ENCODE results near the gene TJP3.

DNA sequence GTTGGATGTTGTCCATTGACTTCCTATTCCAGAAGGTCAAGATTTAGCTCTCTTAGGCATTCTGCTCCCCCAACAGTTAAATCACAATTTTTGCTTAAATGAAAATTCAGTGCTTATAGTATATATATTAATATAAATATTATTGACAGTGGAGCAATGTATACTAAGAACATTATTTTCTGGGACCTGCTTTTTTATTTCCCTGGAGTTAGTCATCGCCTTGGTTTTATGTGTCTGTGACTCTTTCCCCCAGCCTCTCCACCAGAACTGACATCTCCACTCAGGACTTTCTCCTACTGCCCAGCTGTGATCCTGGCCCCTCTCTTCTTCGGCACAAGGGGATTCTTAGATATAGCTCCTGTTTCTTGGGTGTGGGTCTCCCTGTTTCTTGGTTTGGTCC, 88.2 kb downstream of the TJP3 start:
- TF ChIP-seq, protein P1, sequence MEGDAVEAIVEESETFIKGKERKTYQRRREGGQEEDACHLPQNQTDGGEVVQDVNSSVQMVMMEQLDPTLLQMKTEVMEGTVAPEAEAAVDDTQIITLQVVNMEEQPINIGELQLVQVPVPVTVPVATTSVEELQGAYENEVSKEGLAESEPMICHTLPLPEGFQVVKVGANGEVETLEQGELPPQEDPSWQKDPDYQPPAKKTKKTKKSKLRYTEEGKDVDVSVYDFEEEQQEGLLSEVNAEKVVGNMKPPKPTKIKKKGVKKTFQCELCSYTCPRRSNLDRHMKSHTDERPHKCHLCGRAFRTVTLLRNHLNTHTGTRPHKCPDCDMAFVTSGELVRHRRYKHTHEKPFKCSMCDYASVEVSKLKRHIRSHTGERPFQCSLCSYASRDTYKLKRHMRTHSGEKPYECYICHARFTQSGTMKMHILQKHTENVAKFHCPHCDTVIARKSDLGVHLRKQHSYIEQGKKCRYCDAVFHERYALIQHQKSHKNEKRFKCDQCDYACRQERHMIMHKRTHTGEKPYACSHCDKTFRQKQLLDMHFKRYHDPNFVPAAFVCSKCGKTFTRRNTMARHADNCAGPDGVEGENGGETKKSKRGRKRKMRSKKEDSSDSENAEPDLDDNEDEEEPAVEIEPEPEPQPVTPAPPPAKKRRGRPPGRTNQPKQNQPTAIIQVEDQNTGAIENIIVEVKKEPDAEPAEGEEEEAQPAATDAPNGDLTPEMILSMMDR (IDR thresholded peaks at IDR 0.05 in 2 of 3, conservative IDR thresholded peaks at IDR 0.05 in 1 of 3; ENCODE audit: control insufficient read depth in 2 of 3, extremely low read depth in 1 of 3, insufficient read depth in 1 of 3, low read depth in 3 of 3, low read length in 3 of 3), result no peak
- TF ChIP-seq POLR2AphosphoS5 (IDR thresholded peaks at IDR 0.05; ENCODE audit: low read length) (no peak), BMI1 (IDR thresholded peaks at IDR 0.05; ENCODE audit: borderline replicate concordance) (no peak), GABPA (IDR thresholded peaks at IDR 0.05; ENCODE audit: low read depth) (no peak), CEBPB (IDR thresholded peaks at IDR 0.05; ENCODE audit: borderline replicate concordance in 1 of 2, low read depth in 2 of 2, low read length in 2 of 2) (no peak), POLR2A (IDR thresholded peaks at IDR 0.05; ENCODE audit: low read depth, low read length) (no peak), EP300 (IDR thresholded peaks at IDR 0.05; ENCODE audit: borderline replicate concordance in 1 of 2, control insufficient read depth in 1 of 2, low read depth in 2 of 2, low read length in 2 of 2) (no peak), EZH2 (IDR thresholded peaks at IDR 0.05; ENCODE audit: borderline replicate concordance, control insufficient read depth, low read depth, low read length) (no peak), MXI1 (IDR thresholded peaks at IDR 0.05; ENCODE audit: low read depth, low read length) (no peak), MYC (IDR thresholded peaks at IDR 0.05; ENCODE audit: insufficient read depth, insufficient read length, insufficient replicate concordance, low read length, severe bottlenecking) (no peak)

All from GM12878 (cell line).